HG03432 (cell line): ENCODE measurements around the gene MAP2K5.

Experiments
- ATAC-seq: cut with Tn5 transposase; IDR thresholded peaks from one replicate; pipeline ENCODE4 v1.9.1; 2021; ENCODE audit warnings: mild to moderate bottlenecking, moderate library complexity; ENCODE audit not compliant: unreplicated experiment

MAP2K5 gene

GRCh38 chr15:67556976-67557570 is 14.6 kb downstream of the MAP2K5 start:
- no peak for ATAC-seq

GRCh38 chr15:67558502-67558901 is 16.0 kb downstream of the MAP2K5 start:
- no peak for ATAC-seq

GRCh38 chr15:67559158-67559557 is 16.7 kb downstream of the MAP2K5 start:
- ATAC-seq: no peak

- ATAC-seq: no peak
Measured at GRCh38 chr15:67559576-67559975, 17.1 kb downstream of the MAP2K5 start.

- no peak for ATAC-seq
Measured at GRCh38 chr15:67560320-67560719, 17.8 kb downstream of the MAP2K5 start.

GRCh38 chr15:67563092-67563491 is 20.6 kb downstream of the MAP2K5 start:
- no peak for ATAC-seq

GRCh38 chr15:67564021-67564967 is 21.8 kb downstream of the MAP2K5 start:
- ATAC-seq: peak; percentile 92

GRCh38 chr15:67564968-67565345 is 22.5 kb downstream of the MAP2K5 start:
- ATAC-seq: peak; percentile 49

GRCh38 chr15:67569668-67570067 is 27.2 kb downstream of the MAP2K5 start:
- ATAC-seq: no peak

- no peak for ATAC-seq
Measured at GRCh38 chr15:67570875-67571647, 28.6 kb downstream of the MAP2K5 start.

- no peak for ATAC-seq
Measured at GRCh38 chr15:67571648-67572415, 29.3 kb downstream of the MAP2K5 start.

GRCh38 chr15:67573194-67573593 is 30.7 kb downstream of the MAP2K5 start:
- ATAC-seq: no peak

- no peak for ATAC-seq
Measured at GRCh38 chr15:67575039-67575502, 32.6 kb downstream of the MAP2K5 start.

- no peak for ATAC-seq
Measured at GRCh38 chr15:67578020-67578600, 35.6 kb downstream of the MAP2K5 start.

- no peak for ATAC-seq
Measured at GRCh38 chr15:67579164-67579563, 36.7 kb downstream of the MAP2K5 start.

- ATAC-seq: no peak
Measured at GRCh38 chr15:67579967-67580366, 37.5 kb downstream of the MAP2K5 start.

- ATAC-seq: no peak
Measured at GRCh38 chr15:67584157-67584556, 41.7 kb downstream of the MAP2K5 start.

GRCh38 chr15:67585681-67586080 is 43.2 kb downstream of the MAP2K5 start:
- ATAC-seq: no peak

- ATAC-seq: no peak
Measured at GRCh38 chr15:67587331-67587730, 44.8 kb downstream of the MAP2K5 start.

- no peak for ATAC-seq
Measured at GRCh38 chr15:67587754-67588153, 45.3 kb downstream of the MAP2K5 start.
